ENCODE results near the gene KIF3A. TPM values are rescaled to one million over a fixed set of nuclear protein-coding genes. Genes with fewer than 3 reads are reported as not detected.

Gene KIF3A
- total and polyA plus RNA-seq, 12 donors: 4.1 to 42.0 (median 10.6) TPM

DNA sequence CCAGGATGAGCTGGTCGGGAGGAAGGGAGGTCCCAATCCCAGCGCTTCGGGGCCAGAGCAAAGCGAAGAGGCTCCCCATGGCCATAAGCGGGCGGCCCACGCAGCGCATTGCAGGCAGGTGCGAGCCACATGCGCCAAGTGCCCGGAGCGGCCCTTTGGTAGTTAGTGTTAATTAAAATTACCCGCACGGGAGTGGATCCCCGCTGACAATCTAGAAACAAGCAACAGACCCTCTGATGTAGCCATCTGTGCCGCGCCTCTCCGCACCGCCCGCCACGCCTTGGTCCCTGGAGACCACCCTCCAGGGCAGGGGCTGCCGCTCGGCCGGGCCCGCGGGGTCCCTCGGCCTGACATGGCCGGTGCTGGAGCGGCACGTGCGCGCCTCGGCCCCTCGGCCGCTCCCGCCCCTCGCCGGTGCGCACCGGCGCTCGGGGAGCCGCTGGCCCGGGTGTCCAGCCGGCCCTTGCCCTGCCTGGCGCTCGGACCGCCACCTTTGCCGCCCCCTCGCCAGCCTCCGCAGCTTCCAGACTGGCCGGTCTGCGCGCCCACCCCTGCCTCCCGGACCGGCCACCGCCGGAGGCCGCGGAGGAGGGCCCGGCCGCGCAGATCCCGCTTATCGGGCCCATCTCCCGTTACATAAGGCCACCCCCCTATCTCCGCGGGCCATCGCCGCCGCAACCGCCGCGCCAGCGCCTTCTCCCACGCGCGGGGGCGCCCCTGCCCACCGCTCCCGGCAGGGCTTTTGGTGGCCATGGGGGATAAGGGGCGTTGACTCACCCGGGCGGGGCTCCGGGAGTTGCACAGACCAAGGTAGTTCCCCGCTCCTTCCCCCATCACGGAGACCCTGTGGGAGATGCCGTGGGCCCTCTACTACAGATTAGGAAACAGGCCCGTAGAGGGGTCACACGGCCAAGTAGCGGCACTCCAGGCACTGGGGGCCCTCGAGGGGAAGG lies 81.2 kb downstream of the KIF3A start:
- Histone ChIP-seq H3K9me3 (replicated peaks in 1 of 3) (no peaks in the 10 kb centered on the region), H3K4me3 (peak overlapping the region in 2 of 4 donors; percentile 4 to 58), H3K27ac (no peak overlapping the region), H3K27me3 (peaks cover 16% of the 10 kb centered on the region), H3K36me3 (replicated peaks in 1 of 2) (no peaks in the 10 kb centered on the region), H3K4me1 (replicated peaks in 1 of 2) (peaks cover 8 to 12% of the 10 kb centered on the region in 2 donors)
- TF ChIP-seq POLR2A (IDR thresholded peaks at IDR 0.05): no peak
- TF ChIP-seq, protein P1, sequence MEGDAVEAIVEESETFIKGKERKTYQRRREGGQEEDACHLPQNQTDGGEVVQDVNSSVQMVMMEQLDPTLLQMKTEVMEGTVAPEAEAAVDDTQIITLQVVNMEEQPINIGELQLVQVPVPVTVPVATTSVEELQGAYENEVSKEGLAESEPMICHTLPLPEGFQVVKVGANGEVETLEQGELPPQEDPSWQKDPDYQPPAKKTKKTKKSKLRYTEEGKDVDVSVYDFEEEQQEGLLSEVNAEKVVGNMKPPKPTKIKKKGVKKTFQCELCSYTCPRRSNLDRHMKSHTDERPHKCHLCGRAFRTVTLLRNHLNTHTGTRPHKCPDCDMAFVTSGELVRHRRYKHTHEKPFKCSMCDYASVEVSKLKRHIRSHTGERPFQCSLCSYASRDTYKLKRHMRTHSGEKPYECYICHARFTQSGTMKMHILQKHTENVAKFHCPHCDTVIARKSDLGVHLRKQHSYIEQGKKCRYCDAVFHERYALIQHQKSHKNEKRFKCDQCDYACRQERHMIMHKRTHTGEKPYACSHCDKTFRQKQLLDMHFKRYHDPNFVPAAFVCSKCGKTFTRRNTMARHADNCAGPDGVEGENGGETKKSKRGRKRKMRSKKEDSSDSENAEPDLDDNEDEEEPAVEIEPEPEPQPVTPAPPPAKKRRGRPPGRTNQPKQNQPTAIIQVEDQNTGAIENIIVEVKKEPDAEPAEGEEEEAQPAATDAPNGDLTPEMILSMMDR (IDR thresholded peaks at IDR 0.05): no peak
- peak in 4 of 7 donors; percentile 9 to 43 (median 22) for DNase-seq
- intact Hi-C loops (cut with DNase I): no loop called here
- WGBS, 4 donors: 9 to 35% (median 14%) methylated on average over 20 to 92 of the region's 92 CpGs

DNA sequence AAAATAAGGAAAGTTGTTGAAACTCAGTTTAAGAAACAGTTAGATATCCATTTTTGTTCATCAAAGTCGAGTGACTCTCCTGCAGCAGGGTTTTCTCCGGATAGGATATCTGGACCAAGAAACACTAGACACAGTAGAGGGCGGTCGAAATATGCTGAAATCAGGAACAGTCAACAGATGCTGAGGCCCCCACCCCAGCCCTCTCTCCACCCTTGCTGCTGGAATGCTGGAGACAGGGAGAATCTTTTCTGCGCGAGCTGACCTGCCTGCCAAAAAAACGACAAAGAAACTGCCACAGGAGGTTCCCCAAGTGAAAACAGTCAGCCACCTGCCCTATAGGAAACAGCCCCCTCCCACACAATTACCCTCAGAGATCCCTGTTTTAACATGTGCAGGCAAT lies 83.6 kb downstream of the KIF3A start:
- H3K36me3 ChIP-seq (replicated peaks in 1 of 2): no peaks in the 10 kb centered on the region
- TF ChIP-seq, protein P1 (IDR thresholded peaks at IDR 0.05): no peak
- TF ChIP-seq POLR2A (IDR thresholded peaks at IDR 0.05): no peak
- no peak overlapping the region for H3K4me3 ChIP-seq
- intact Hi-C loops (cut with DNase I): no loop called here
- no peak overlapping the region for H3K27ac ChIP-seq
- peak in 2 of 7 donors; percentile 10 to 11 for DNase-seq
- no peaks in the 10 kb centered on the region for H3K9me3 ChIP-seq (replicated peaks in 1 of 3)
- peaks cover 8 to 12% of the 10 kb centered on the region in 2 donors for H3K4me1 ChIP-seq (replicated peaks in 1 of 2)
- peaks cover 16% of the 10 kb centered on the region for H3K27me3 ChIP-seq
- 39 to 48% (median 45%) methylated on average over 7 of the region's 7 CpGs for WGBS, 4 donors

DNA sequence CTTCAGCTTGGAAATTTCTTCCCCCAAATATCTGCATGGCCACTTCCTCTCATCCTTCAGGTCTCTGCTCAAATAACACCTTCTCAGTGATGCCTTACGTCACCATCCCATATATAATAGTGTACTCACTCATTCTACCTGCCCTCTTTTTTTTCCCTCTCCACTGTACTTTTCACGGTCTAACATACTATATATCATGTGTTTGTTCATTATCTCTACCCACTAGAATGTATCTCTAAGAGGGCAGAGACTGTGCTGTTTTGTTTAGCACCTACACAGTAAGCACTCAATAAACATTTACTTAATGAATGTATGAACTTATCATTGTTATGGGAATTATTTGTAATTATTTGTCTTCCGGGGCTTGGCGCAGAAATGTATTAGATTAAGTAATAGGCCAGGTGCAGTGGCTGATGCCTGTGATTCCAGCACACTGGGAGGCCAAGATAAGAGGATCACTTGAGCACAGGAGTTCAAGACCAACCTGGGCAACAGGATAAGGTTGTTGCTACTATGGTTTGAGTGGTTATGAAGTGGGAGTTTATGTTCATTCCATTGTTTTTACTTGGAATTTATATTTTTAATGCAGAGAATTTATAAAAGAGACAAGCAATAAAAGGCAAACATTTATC lies 85.4 kb downstream of the KIF3A start:
- intact Hi-C loops (cut with DNase I): no loop called here
- no peak overlapping the region for H3K4me3 ChIP-seq

DNA sequence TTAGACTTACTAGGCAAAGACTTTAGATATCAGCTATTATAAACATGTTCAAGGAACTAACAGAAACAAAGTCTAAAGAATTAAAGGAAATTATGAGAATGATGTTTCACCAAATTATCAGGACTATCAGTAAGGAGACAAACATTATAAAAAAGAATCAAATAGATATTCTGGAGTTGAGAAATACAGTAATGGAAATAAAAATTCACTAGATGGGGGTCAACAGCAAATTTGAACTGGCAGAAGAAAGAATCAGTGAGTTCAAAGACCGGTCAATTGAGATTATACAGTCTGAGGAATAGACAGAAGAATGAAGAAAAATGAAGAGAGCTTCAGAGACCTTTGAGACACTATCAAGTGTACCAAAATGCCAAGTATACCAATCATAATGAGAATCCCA lies 89.0 kb downstream of the KIF3A start:
- Histone ChIP-seq H3K9me3 (replicated peaks in 1 of 3) (peaks cover 0 to 8% (median 0%) of the 10 kb centered on the region in 3 donors), H3K4me1 (replicated peaks in 1 of 2) (no peaks in the 10 kb centered on the region), H3K27me3 (no peaks in the 10 kb centered on the region), H3K27ac (no peak overlapping the region), H3K36me3 (replicated peaks in 1 of 2) (no peaks in the 10 kb centered on the region), H3K4me3 (no peak overlapping the region)
- 91 to 100% (median 96%) methylated on average over 1 of the region's 1 CpG for WGBS, 4 donors
- intact Hi-C loops (cut with DNase I): no loop called here
- no peak for TF ChIP-seq POLR2A (IDR thresholded peaks at IDR 0.05)
- TF ChIP-seq, protein P1 (IDR thresholded peaks at IDR 0.05): no peak
- no peak for DNase-seq

More for the DNA sequence above, 85.4 kb downstream of the KIF3A start:
- Histone ChIP-seq H3K4me1 (replicated peaks in 1 of 2) (peaks cover 8 to 12% of the 10 kb centered on the region in 2 donors), H3K9me3 (replicated peaks in 1 of 3) (peaks cover 0 to 8% (median 0%) of the 10 kb centered on the region in 3 donors), H3K27ac (no peak overlapping the region), H3K27me3 (peaks cover 14% of the 10 kb centered on the region), H3K36me3 (replicated peaks in 1 of 2) (no peaks in the 10 kb centered on the region)
- 86 to 88% (median 87%) methylated on average over 4 of the region's 4 CpGs for WGBS, 4 donors
- peak in 1 of 7 donors; percentile 13 for DNase-seq
- TF ChIP-seq, protein P1 (IDR thresholded peaks at IDR 0.05): no peak
- no peak for TF ChIP-seq POLR2A (IDR thresholded peaks at IDR 0.05)
